Fibroblast of pulmonary artery (primary cell): ENCODE data around the gene MAGEB4.

Experiments used
- DNase-seq: peaks from one replicate; pipeline ENCODE4 v3.0.0-alpha.2; 2010; ENCODE audit warnings: low read depth
- H3K4me3 ChIP-seq: replicated peaks from 2 replicates; pipeline ENCODE4 v1.5.1; 2011; ENCODE audit warnings: low read depth, mild to moderate bottlenecking, control low read depth, low read length, moderate library complexity
- CTCF ChIP-seq: IDR thresholded peaks from 2 replicates; pipeline ENCODE4 v1.5.1; 2011; ENCODE audit warnings: mild to moderate bottlenecking, control low read depth, low read length, inconsistent platforms; ENCODE audit errors: missing control alignments

Gene MAGEB4

GRCh38 chrX:30220661-30221060, 21.1 kb upstream of the MAGEB4 start:
- DNase-seq, result no peak
- no peak for TF ChIP-seq CTCF
- no peak overlapping the region for H3K4me3 ChIP-seq

GRCh38 chrX:30224536-30224935, 17.3 kb upstream of the MAGEB4 start:
- no peak for TF ChIP-seq CTCF
- DNase-seq, result no peak
- H3K4me3 ChIP-seq, result no peak overlapping the region

DNA sequence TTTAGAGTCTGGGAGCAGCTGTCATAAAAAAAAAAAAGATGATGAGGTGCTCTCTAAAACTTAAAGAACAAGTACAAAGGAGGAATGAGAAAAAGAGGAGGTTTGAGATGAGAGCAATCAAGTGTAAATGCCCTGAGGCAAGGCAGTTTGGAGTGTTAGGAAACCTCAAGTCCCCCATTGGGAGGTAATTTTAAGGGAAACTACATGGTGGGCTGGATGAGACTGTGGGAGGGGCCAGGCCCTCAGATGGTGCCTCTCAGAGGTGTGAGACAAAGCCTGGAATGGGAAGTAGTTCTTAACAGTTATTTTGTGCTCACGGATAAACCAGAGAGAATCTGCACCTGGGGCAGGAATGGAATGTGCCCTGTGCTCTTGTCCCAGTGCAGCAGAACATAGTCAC, 13.3 kb upstream of the MAGEB4 start:
- no peak for TF ChIP-seq CTCF
- H3K4me3 ChIP-seq, result no peak overlapping the region

GRCh38 chrX:30230395-30230794, 11.4 kb upstream of the MAGEB4 start, which contains the start of gene MAGEB3:
Gene MAGEB3, plus strand, starts transcription at chrX:30230657. Its CDS starts 5,268 bp downstream, at chrX:30235925.
- DNase-seq, result no peak
- no peak for TF ChIP-seq CTCF
- no peak within 1 kb of the TSS for H3K4me3 ChIP-seq

More for the DNA sequence above, 13.3 kb upstream of the MAGEB4 start:
- no peak for DNase-seq

DNA sequence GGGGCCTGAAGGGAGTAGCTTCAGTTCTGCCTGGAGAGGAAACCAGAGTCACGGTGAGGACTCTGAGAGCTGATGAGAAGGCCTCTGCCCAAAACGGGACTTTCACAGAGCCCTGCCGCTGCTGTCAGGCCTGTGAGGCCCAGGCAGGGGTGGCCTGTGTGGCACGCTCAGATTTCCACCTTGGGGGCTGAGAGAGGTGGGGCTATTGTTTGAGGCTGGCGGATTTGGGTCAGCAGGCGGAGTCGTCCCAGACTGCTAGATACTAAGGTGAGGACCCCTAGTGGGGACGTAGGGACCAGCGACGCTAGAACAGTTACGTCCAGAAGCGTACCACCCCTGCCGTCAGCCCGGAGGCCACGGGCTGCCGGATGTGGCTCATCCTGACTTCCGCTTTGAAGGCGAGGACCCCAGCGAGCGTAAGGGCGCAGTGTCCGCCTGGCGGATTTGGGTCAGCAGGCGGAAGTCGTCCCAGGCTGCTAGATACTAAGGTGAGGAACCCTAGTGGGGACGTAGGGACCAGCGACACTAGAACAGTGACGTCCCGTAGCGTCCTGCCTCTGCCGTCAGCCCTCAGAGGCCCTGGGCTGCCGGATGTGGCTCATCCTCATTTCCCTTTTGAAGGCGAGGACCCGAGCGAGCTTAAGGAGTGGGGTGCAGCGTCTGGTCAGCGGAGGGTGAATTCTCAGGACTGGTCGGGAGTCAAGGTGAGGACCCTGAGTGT, 5.1 kb downstream of the MAGEB4 start, which contains the start of gene MAGEB1:
Gene MAGEB1, plus strand, starts transcription at position 378 of the 721 bp plus-strand sequence. CDS start 3,348 bp downstream, outside the sequence.
- no peak for DNase-seq
- no peak within 1 kb of the TSS for H3K4me3 ChIP-seq
- no peak for TF ChIP-seq CTCF

- H3K4me3 ChIP-seq, result no peak overlapping the region
- no peak for DNase-seq
- no peak for TF ChIP-seq CTCF
Observed at GRCh38 chrX:30248854-30249253, 7.1 kb downstream of the MAGEB4 start.

GRCh38 chrX:30253257-30253656, 11.5 kb downstream of the MAGEB4 start:
- DNase-seq, result no peak
- H3K4me3 ChIP-seq, result no peak overlapping the region
- TF ChIP-seq CTCF, result no peak
